Pancreas (tissue), 10 donors: ENCODE results near the gene C1QTNF8. TPM values are rescaled to one million over a fixed set of nuclear protein-coding genes. Genes with fewer than 3 reads are reported as not detected.

Source experiments
- ATAC-seq, 4 donors: fragments of 200-7000 bp; cut with Tn5 transposase; one replicate each; pipeline versions ENCODE4 v1.8.0 to v1.9.1; 2020; ENCODE audit warnings: mild to moderate bottlenecking in 4 of 4, moderate library complexity in 4 of 4
- DNase-seq, 6 donors: peaks; one replicate each; pipeline ENCODE4 v3.0.0-alpha.2; 2020
- FAIRE-seq: peaks from 2 replicates; lab custom pipeline; 2012; peaks lifted over from hg19 to GRCh38; lab: Jason Lieb, UNC
- H3K27ac ChIP-seq, 4 donors: fragments of 200-600 bp; sonication (generic); 1 replicate in 3 of 4; 2 replicates in 1 of 4; pipeline versions ENCODE4 v1.5.0 to v1.8.0; 2020
- H3K27me3 ChIP-seq, 4 donors: fragments of 200-600 bp; one replicate each; pipeline ENCODE4 v1.8.0; 2021
- H3K36me3 ChIP-seq, 3 donors: fragments of 200-600 bp; sonication (generic) in 1 of 3; one replicate each; pipeline versions ENCODE4 v1.5.0 to v1.8.0; 2020 to 2021
- H3K4me1 ChIP-seq, 3 donors: fragments of 200-600 bp; one replicate each; pipeline ENCODE4 v1.8.0; 2021
- H3K4me3 ChIP-seq, 4 donors: fragments of 200-600 bp; sonication (generic) in 2 of 4; one replicate each; pipeline versions ENCODE4 v1.5.0 to v1.8.0; 2020 to 2021
- H3K9me3 ChIP-seq, 4 donors: fragments of 200-600 bp; one replicate each; pipeline ENCODE4 v1.8.0; 2021
- CTCF ChIP-seq, 4 donors: fragments of 200-600 bp; sonication (generic) in 3 of 4; IDR thresholded peaks; one replicate each; pipeline versions ENCODE4 v1.5.0 to v1.8.0; 2021; ENCODE audit warnings: antibody characterized with exemption in 4 of 4
- WGBS, 2 donors: extraction: QIAGEN DNeasy Blood & Tissue Kit; methylation state at CpG; one replicate each; pipeline ENCODE4 v1.1.7; 2013; 5-methylcytosine and 5-hydroxymethylcytosine counted together
- intact Hi-C, 3 donors: fragments of 100-400 bp; cut with DNase I; formaldehyde crosslinking; loops; one replicate each; pipeline versions ENCODE4 v1.11.1 to v1.14.2; 2022
- polyA plus RNA-seq, 2 donors: library from polyadenylated mRNA; stranded (reverse); fragments of 200-250 nt; gene quantifications; one replicate each; pipeline ENCODE4 v1.2.3, GENCODE V29; 2013
- total RNA-seq, 6 donors: library from RNA; stranded (reverse); fragmentation: NEBNext Ultra II Directional in 4 of 6; extraction: Animal tissue kit (Norgen Biotek cat#: 25700) in 4 of 6; gene quantifications; one replicate each; pipeline versions ENCODE4 v1.2.1 to v1.2.4, GENCODE V29; 2021 to 2023
- donor health status: healthy with polysubstance abuse.
- donor health status: DM: no; HTN: no; CAD: no; lungs with moderate emphysema.
- donor health status: DM: no; HTN: no; CAD: no.
- donor health status: control.
- donor health status: control.
- donor health status: Bipolar disorder and iron deficiency.
- donor health status: DM: yes; HTN: yes; CAD: no.
- donor health status: DM: no; HTN: no; CAD: no.
- donor health status: DM: no; HTN: no; CAD: no.
- donor health status: DM: yes; HTN: yes; CAD: no.

C1QTNF8 gene
- total and polyA plus RNA-seq, 8 donors: 0.23 TPM; not detected in 7

GRCh38 chr16:1142911-1143310, 46.9 kb upstream of the C1QTNF8 start:
- no peaks in the 10 kb centered on the region for H3K27me3 ChIP-seq
- FAIRE-seq: no peak
- intact Hi-C loops: no loop called here
- no peaks in the 10 kb centered on the region for H3K36me3 ChIP-seq
- H3K9me3 ChIP-seq: no peaks in the 10 kb centered on the region
- WGBS, 2 donors: 79 to 84% methylated on average over 17 to 19 of the region's 19 CpGs
- H3K4me3 ChIP-seq: no peak overlapping the region
- H3K4me1 ChIP-seq: no peaks in the 10 kb centered on the region
- ATAC-seq: no peak
- DNase-seq: no peak
- TF ChIP-seq CTCF (IDR thresholded peaks at IDR 0.05): no peak
- H3K27ac ChIP-seq: no peak overlapping the region

DNA sequence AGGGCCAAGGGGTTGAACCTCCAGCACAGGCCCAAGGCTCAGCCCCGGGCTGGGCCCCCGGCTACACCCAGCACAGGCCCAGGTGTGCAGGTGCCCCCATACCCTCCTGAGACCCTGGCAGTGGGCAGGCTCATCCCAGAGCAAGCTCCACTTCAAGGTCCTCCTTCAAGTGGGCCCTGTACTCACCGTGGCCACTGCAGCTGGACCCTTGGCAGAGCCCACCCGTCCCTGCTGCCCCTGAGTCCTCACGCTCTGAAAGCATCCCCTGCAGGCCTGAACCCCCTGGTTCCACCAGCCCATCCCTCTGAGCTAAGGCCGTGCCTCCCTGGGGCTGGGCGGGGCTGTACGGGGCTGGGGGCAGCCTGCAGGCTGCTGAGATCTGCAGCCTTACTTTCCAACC, 45.7 kb upstream of the C1QTNF8 start:
- no peak for FAIRE-seq
- H3K27me3 ChIP-seq: no peaks in the 10 kb centered on the region
- WGBS, 2 donors: 79 to 90% methylated on average over 8 of the region's 8 CpGs
- no peaks in the 10 kb centered on the region for H3K4me1 ChIP-seq
- no peak for ATAC-seq
- TF ChIP-seq CTCF (IDR thresholded peaks at IDR 0.05): no peak
- no peak overlapping the region for H3K4me3 ChIP-seq
- intact Hi-C loops: no loop called here
- H3K9me3 ChIP-seq: no peaks in the 10 kb centered on the region
- no peak overlapping the region for H3K27ac ChIP-seq
- DNase-seq: no peak
- no peaks in the 10 kb centered on the region for H3K36me3 ChIP-seq

- no peak overlapping the region for H3K27ac ChIP-seq
- no peak for TF ChIP-seq CTCF (IDR thresholded peaks at IDR 0.05)
- H3K4me1 ChIP-seq: no peaks in the 10 kb centered on the region
- no peak for DNase-seq
- no peak for ATAC-seq
- no peaks in the 10 kb centered on the region for H3K36me3 ChIP-seq
- FAIRE-seq: no peak
- H3K9me3 ChIP-seq: no peaks in the 10 kb centered on the region
- 64 to 75% methylated on average over 8 of the region's 8 CpGs for WGBS, 2 donors
- H3K27me3 ChIP-seq: no peaks in the 10 kb centered on the region
- intact Hi-C loops: no loop called here
- no peak overlapping the region for H3K4me3 ChIP-seq
Measured at GRCh38 chr16:1141191-1141590, 45.1 kb upstream of the C1QTNF8 start.

DNA sequence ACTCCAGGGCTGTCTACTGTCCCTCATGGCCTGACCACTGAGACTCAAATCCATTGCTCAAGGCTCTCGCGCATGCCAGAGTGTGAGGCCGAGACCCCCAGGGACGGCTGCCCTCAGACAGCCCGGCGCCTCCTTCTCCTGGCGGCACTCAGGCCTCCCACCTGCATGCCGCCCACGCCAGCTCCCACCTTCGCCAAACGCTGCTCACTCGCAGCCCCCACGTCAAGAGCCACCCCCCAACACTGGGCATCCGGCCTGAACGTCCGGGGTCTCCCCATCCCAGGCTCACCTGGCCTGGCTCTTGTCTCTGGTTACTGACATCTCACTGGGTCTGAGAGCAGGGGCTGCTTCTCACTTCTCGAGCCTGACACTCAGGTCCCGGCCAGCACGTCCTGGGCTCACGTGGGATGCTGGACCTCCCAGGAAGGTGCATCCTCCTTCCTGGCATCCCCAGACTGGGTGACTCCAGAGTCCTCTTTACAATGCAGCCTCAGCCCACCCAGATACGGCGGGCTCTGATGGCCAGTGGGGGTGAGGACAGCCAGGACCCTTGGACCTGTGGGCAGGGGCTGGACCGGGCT, 44.6 kb upstream of the C1QTNF8 start:
- TF ChIP-seq CTCF (IDR thresholded peaks at IDR 0.05): no peak
- Histone ChIP-seq H3K9me3 (no peaks in the 10 kb centered on the region), H3K36me3 (no peaks in the 10 kb centered on the region), H3K4me3 (no peak overlapping the region), H3K27me3 (no peaks in the 10 kb centered on the region), H3K27ac (no peak overlapping the region), H3K4me1 (peaks cover 0 to 3% (median 0%) of the 10 kb centered on the region in 3 donors)
- no peak for FAIRE-seq
- no peak for ATAC-seq
- intact Hi-C loops: no loop called here
- WGBS, 2 donors: 83 to 89% methylated on average over 23 of the region's 23 CpGs
- DNase-seq: no peak

DNA sequence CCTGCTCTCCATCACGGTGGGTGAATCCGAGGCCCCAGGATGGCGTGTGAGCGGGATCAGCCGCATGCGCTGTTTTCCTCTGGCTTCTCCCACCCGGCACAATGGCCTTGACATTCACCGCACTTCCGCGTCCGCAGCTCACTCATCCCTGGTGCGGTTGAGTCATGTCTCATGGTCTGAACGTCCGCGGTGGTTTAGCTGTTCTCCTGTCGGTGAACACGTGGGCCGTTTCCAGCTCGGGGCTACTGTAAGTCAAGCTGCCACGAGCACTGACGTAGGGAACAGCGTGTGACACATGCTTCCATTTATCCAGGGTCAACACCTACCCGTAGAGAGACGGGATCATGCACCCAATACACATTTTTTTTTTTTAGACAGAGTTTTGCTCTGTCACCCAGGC, 41.6 kb upstream of the C1QTNF8 start:
- no peak for TF ChIP-seq CTCF (IDR thresholded peaks at IDR 0.05)
- ATAC-seq: no peak
- intact Hi-C loops: no loop called here
- Histone ChIP-seq H3K9me3 (no peaks in the 10 kb centered on the region), H3K27ac (no peak overlapping the region), H3K4me1 (peaks cover 21 to 28% (median 21%) of the 10 kb centered on the region in 3 donors), H3K27me3 (no peaks in the 10 kb centered on the region), H3K36me3 (no peaks in the 10 kb centered on the region), H3K4me3 (no peak overlapping the region)
- FAIRE-seq: no peak
- DNase-seq: no peak
- WGBS, 2 donors: 72 to 73% methylated on average over 24 of the region's 24 CpGs
